Measurements from ENCODE around the gene MAD1L1. TPM values are rescaled to one million over a fixed set of nuclear protein-coding genes. Genes with fewer than 3 reads are reported as not detected.
"Not testable (repeated sequence)": the region's sequence is repeated elsewhere in the genome, so short reads cannot be mapped to it uniquely, and the experiment has no call there.

Gene MAD1L1
- total RNA-seq, 3 donors from 2014 or later: 25.3 to 31.2 (median 26.2) TPM

DNA sequence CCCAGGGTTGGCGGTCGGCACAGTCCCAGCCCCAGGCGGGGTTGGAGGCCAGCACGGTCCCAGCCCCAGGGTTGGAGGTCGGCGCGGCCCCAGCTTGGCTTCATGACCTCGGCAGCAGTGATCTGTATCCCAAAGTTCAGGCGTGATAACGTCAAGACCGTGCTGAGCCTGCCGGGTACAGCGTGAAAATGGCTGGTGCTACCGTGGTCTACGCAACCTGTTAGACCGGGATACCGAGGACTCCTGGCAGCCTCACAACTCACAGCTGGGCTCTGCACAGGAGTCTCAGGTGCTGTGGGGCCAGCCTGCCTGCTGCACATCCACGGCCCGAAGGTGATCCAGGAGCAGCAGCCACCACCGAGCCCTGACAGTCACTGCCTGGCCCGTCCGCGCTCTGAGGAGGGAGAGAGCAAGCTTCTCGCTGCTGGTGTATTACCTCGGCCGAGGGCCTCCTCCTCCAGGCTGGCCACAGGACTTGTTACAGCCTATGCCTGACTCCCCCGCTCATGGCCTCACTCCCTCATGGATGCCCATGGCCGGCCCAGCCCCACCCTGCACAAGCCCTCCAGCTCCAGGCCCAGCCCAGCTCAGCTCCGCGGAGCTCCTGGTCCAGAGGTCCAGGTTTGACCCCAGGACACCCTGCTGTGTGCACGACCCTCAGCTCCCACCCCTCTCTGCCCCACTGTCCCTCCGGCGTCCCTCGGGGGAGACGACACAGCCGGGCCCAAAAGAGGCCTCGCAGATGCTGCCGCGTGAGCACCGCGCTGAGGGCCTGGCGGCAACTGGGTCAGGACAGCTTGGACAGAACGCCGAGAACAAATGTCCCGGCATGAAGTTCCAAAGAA is 406.6 kb downstream of the MAD1L1 start:
- ATAC-seq: no peak
- TF ChIP-seq, protein P1, sequence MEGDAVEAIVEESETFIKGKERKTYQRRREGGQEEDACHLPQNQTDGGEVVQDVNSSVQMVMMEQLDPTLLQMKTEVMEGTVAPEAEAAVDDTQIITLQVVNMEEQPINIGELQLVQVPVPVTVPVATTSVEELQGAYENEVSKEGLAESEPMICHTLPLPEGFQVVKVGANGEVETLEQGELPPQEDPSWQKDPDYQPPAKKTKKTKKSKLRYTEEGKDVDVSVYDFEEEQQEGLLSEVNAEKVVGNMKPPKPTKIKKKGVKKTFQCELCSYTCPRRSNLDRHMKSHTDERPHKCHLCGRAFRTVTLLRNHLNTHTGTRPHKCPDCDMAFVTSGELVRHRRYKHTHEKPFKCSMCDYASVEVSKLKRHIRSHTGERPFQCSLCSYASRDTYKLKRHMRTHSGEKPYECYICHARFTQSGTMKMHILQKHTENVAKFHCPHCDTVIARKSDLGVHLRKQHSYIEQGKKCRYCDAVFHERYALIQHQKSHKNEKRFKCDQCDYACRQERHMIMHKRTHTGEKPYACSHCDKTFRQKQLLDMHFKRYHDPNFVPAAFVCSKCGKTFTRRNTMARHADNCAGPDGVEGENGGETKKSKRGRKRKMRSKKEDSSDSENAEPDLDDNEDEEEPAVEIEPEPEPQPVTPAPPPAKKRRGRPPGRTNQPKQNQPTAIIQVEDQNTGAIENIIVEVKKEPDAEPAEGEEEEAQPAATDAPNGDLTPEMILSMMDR (IDR thresholded peaks at IDR 0.05): no peak
- Histone ChIP-seq H3K4me3 (no peak overlapping the region), H3K36me3 (ENCODE audit: low read depth) (no peaks in the 10 kb centered on the region), H3K9me3 (peaks cover 2% of the 10 kb centered on the region), H3K4me1 (ENCODE audit: low read depth) (no peaks in the 10 kb centered on the region)
- peak in 1 of 3 donors; percentile 31 for DNase-seq
- intact Hi-C loops (cut with DNase I, micrococcal nuclease): no loop called here

DNA sequence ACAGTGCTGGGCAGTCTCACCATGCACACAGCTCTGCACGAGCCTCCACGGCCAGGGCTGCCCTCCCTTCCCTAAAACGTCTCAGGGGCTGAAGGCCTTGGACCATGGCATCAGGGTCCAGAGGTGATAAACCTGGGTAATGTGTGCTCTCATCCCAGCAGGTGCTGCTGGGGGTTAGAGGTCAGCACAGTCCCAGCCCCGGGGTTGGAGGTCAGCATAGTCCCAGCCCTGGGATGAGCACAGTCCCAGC is 407.2 kb downstream of the MAD1L1 start:
- not testable (repeated sequence) for ATAC-seq, DNase-seq

DNA sequence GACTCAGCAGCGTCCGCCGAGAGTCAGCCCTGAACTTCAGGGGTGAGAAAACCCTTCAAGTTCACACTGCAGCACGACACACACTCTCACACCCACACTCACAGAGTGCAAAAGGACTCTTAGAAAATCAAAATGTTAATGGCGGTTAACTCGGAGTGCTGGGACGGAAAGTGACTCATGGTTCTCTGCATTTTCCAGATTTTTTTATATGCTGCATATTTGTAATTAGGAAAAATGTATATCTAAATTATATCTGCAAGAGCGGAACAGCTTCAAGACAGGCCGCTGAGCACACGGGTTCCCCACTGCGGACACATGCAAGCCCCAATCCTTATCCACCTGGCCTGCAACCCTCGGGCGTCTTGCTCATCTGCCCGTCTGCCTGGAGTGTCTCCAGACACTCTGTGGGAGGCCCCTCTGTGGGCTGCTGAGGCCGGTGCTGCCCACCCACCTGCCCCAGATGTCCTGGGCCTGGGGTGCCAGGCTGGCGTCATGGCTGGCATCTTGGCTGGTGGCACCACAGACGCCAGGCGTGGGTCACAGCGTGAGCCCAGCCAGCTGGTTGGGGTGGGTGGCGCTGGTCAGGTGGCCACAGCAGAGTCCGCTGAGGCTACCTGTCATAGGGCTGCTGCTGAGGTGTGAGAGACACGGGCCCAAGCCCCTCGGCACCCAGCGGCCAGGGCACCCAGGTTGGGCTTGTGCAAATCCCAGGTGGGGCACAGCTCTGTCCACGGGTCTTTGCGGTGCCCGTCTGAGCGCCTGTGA is 407.7 kb downstream of the MAD1L1 start:
- intact Hi-C loops (cut with DNase I, micrococcal nuclease); ATAC-seq; H3K9me3 ChIP-seq; H3K4me1 ChIP-seq (ENCODE audit: low read depth); H3K36me3 ChIP-seq (ENCODE audit: low read depth); H3K4me3 ChIP-seq: not testable (repeated sequence)
- DNase-seq: peak in 1 of 3 donors; percentile 17

More for the DNA sequence above, 407.2 kb downstream of the MAD1L1 start:
- H3K4me3 ChIP-seq; H3K9me3 ChIP-seq; H3K36me3 ChIP-seq (ENCODE audit: low read depth); intact Hi-C loops (cut with DNase I, micrococcal nuclease); H3K4me1 ChIP-seq (ENCODE audit: low read depth): not testable (repeated sequence)

DNA sequence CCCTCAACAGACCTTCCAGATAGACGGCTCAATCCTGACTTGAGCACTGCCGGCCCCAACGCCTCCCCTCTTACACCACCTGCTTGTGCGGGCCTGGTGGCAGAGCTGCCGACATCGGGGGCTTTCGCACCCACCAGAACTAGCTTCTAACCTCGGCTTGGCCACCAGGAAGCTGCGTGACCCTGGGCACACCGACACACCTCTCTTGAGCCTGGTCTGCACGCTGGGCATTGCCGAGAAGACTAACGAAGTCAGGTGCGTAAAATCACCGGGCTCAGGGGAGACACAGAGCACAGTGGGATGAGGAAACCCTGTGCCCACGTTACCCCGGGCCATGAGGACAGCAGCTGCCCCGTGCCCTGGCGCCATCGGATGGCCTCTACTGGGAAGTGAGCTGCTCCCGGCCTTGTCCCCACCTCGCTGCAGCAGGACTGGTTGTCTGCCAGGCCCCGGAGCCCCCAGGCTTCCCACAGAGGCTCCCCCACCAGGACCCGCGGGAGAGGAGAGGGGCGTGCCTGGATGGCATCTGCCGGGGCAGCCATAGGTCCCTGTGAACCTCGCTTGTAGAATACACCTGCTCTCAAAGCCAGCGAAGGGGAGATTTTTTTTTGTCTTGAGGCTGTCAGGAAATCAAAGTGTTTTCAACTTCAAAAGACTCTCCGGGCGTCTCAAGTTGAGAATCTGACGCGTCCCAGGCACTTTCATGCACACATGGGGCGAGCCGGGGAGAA is 408.4 kb downstream of the MAD1L1 start:
- H3K4me3 ChIP-seq; H3K4me1 ChIP-seq (ENCODE audit: low read depth); H3K9me3 ChIP-seq; DNase-seq; intact Hi-C loops (cut with DNase I, micrococcal nuclease); ATAC-seq; H3K36me3 ChIP-seq (ENCODE audit: low read depth): not testable (repeated sequence)

- TF ChIP-seq, protein P1 (IDR thresholded peaks at IDR 0.05): no peak
- H3K4me1 ChIP-seq (ENCODE audit: low read depth): no peaks in the 10 kb centered on the region
- no peak overlapping the region for H3K4me3 ChIP-seq
- intact Hi-C loops (cut with DNase I, micrococcal nuclease): no loop called here
- ATAC-seq (no peak), DNase-seq (peak in 1 of 3 donors; percentile 29)
- H3K9me3 ChIP-seq: no peaks in the 10 kb centered on the region
- H3K36me3 ChIP-seq (ENCODE audit: low read depth): no peaks in the 10 kb centered on the region
These were observed 409.2 kb downstream of the MAD1L1 start for GRCh38 chr7:1823376-1824150.

DNA sequence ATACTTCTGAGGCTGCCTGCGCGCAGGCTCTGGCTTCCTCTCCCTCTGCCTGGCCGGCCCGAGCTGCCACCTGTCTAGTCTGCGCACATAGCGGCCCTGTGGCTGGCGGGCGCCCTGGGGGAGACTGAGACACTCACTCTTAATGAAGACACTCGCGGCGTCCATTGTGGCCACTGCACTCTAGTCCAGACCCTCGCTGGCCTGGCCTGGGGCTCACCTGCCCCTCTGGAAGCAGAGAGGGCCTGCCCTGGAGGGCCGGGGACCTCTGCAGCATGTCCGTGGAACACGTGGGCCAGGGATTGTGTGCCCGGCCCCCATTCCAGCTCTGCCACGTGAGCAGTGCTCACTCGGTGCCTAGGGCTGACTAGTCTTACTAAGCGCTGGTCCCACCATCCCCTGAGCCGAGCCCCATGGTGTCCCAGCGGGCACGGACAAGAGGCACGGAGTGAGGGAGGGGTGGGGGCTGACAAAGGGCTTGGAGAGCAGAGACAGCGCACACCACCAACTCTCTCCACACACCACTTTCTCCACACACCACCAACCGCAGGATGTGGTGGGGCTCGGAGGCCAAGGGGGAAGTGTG is 413.4 kb downstream of the MAD1L1 start:
- H3K4me1 ChIP-seq (ENCODE audit: low read depth): no peaks in the 10 kb centered on the region
- intact Hi-C loops (cut with DNase I, micrococcal nuclease): no loop called here
- no peak for ATAC-seq
- no peak for DNase-seq
- TF ChIP-seq, protein P1 (IDR thresholded peaks at IDR 0.05): no peak
- no peaks in the 10 kb centered on the region for H3K9me3 ChIP-seq
- H3K4me3 ChIP-seq: no peak overlapping the region
- no peaks in the 10 kb centered on the region for H3K36me3 ChIP-seq (ENCODE audit: low read depth)
